Measurements from ENCODE around the gene SMYD2. TPM values are rescaled to one million over a fixed set of nuclear protein-coding genes. Genes with fewer than 3 reads are reported as not detected.

SMYD2 gene
- total and polyA plus RNA-seq, 2 of the 8 experiments (the other 6 are each of a cell fraction or from before 2014, with no cell fraction given): 3.0 to 5.2 TPM

- TF ChIP-seq CBX5 (IDR thresholded peaks at IDR 0.05; ENCODE audit: low read depth, low read length) (no peak), GABPA (IDR thresholded peaks at IDR 0.05; ENCODE audit: borderline replicate concordance, insufficient read depth, low read length) (no peak), RXRA (IDR thresholded peaks at IDR 0.05; ENCODE audit: insufficient read depth, low read depth, low read length) (no peak), POU5F1 (IDR thresholded peaks at IDR 0.05; ENCODE audit: low read depth, low read length) (no peak)
Observed at GRCh38 chr1:214351551-214352277, 70.8 kb downstream of the SMYD2 start (continued).

All from H1 (cell line).